H9 (cell line): ENCODE results near the gene INVS. TPM values are rescaled to one million over a fixed set of nuclear protein-coding genes. Genes with fewer than 3 reads are reported as not detected.

Experiments
- DNase-seq: peaks from one replicate; pipeline ENCODE4 v3.0.0-alpha.2; 2017
- H2AFZ ChIP-seq: one replicate; pipeline ENCODE4 v1.6.1; 2013; ENCODE audit warnings: mild to moderate bottlenecking, low read length, control low read depth, moderate library complexity
- H2AK5ac ChIP-seq: 2 replicates; pipeline ENCODE4 v1.6.1; 2013; ENCODE audit warnings: low read length, control low read depth, mixed read lengths; ENCODE audit not compliant: insufficient read length
- H2BK120ac ChIP-seq: one replicate; pipeline ENCODE4 v1.6.1; 2013; ENCODE audit warnings: low read depth, mild to moderate bottlenecking, low read length, control low read depth, inconsistent platforms; ENCODE audit not compliant: poor library complexity, severe bottlenecking
- H2BK12ac ChIP-seq: 2 replicates; pipeline ENCODE4 v1.6.1; 2013; ENCODE audit warnings: low read length, control low read depth, mixed read lengths, low read depth; ENCODE audit not compliant: insufficient read length
- H2BK15ac ChIP-seq: 2 replicates; pipeline ENCODE4 v1.6.1; 2013; ENCODE audit warnings: low read depth, low read length, control low read depth
- H2BK20ac ChIP-seq: one replicate; pipeline ENCODE4 v1.6.1; 2013; ENCODE audit warnings: low read depth, mild to moderate bottlenecking, low read length, control low read depth, inconsistent platforms; ENCODE audit not compliant: poor library complexity, severe bottlenecking
- H2BK5ac ChIP-seq: 2 replicates; pipeline ENCODE4 v1.6.1; 2013; ENCODE audit warnings: low read length, control low read depth, mixed read lengths; ENCODE audit not compliant: insufficient read length
- H3K14ac ChIP-seq: 2 replicates; pipeline ENCODE4 v1.6.1; 2013; ENCODE audit warnings: low read length, control low read depth; ENCODE audit not compliant: insufficient read depth
- H3K18ac ChIP-seq: 2 replicates; pipeline ENCODE4 v1.6.1; 2013; ENCODE audit warnings: low read depth, mild to moderate bottlenecking, mixed read lengths, low read length, control low read depth; ENCODE audit not compliant: insufficient read length
- H3K23ac ChIP-seq: 2 replicates; pipeline ENCODE4 v1.6.1; 2013; ENCODE audit warnings: low read length, control low read depth, mixed read lengths, low read depth; ENCODE audit not compliant: insufficient read length
- H3K23me2 ChIP-seq: 2 replicates; pipeline ENCODE4 v1.6.1; 2013; ENCODE audit warnings: low read depth, mild to moderate bottlenecking, mixed read lengths, low read length, control low read depth; ENCODE audit not compliant: insufficient read length, poor library complexity, severe bottlenecking
- H3K27ac ChIP-seq: 2 replicates; pipeline ENCODE4 v1.5.1; 2013; ENCODE audit warnings: low read length, control low read depth, mixed read lengths, low read depth; ENCODE audit not compliant: insufficient read length
- H3K27me3 ChIP-seq: 2 replicates; pipeline ENCODE4 v1.6.1; 2013; ENCODE audit warnings: low read length, control low read depth, inconsistent platforms; ENCODE audit not compliant: insufficient read depth
- H3K4ac ChIP-seq: 2 replicates; pipeline ENCODE4 v1.6.1; 2013; ENCODE audit warnings: low read depth, mild to moderate bottlenecking, control low read depth, inconsistent platforms, low read length, moderate library complexity
- H3K4me1 ChIP-seq: 2 replicates; pipeline ENCODE4 v1.6.1; 2013; ENCODE audit warnings: low read length, control low read depth, inconsistent platforms; ENCODE audit not compliant: insufficient read depth
- H3K4me2 ChIP-seq: 2 replicates; pipeline ENCODE4 v1.6.1; 2013; ENCODE audit warnings: low read length, control low read depth, mixed read lengths; ENCODE audit not compliant: insufficient read length, insufficient read depth
- H3K56ac ChIP-seq: 2 replicates; pipeline ENCODE4 v1.6.1; 2013; ENCODE audit warnings: low read depth, mild to moderate bottlenecking, mixed read lengths, low read length, control low read depth; ENCODE audit not compliant: insufficient read length
- H3K79me1 ChIP-seq: 2 replicates; pipeline ENCODE4 v1.6.1; 2013; ENCODE audit warnings: low read depth, mild to moderate bottlenecking, moderate library complexity, low read length, control low read depth, inconsistent platforms; ENCODE audit not compliant: insufficient read depth, poor library complexity, severe bottlenecking
- H3K79me2 ChIP-seq: 2 replicates; pipeline ENCODE4 v1.6.1; 2013; ENCODE audit warnings: low read length, control low read depth, inconsistent platforms; ENCODE audit not compliant: insufficient read depth
- H3K9ac ChIP-seq: 2 replicates; pipeline ENCODE4 v1.6.1; 2013; ENCODE audit warnings: low read length, control low read depth, mixed read lengths; ENCODE audit not compliant: insufficient read length; ENCODE audit errors: extremely low read depth
- H3K9me3 ChIP-seq: one replicate; pipeline ENCODE4 v1.6.1; 2013; ENCODE audit warnings: low read depth, low read length, inconsistent platforms; ENCODE audit not compliant: control insufficient read depth
- H3T11ph ChIP-seq: one replicate; pipeline ENCODE4 v1.6.1; 2013; ENCODE audit warnings: mild to moderate bottlenecking, low read length, control low read depth, inconsistent platforms
- H4K20me1 ChIP-seq: one replicate; pipeline ENCODE4 v1.6.1; 2013; ENCODE audit not compliant: control insufficient read depth, insufficient read length, insufficient read depth
- H4K5ac ChIP-seq: 2 replicates; pipeline ENCODE4 v1.6.1; 2013; ENCODE audit warnings: low read depth, mild to moderate bottlenecking, mixed read lengths, low read length, control low read depth; ENCODE audit not compliant: insufficient read length
- H4K8ac ChIP-seq: replicated peaks from 2 replicates; pipeline ENCODE4 v1.6.1; 2013; ENCODE audit warnings: low read length, control low read depth, mixed read lengths, low read depth; ENCODE audit not compliant: insufficient read length
- H4K91ac ChIP-seq: 2 replicates; pipeline ENCODE4 v1.6.1; 2013; ENCODE audit warnings: low read depth, mild to moderate bottlenecking, moderate library complexity, mixed read lengths, low read length, control low read depth; ENCODE audit not compliant: insufficient read length
- H3K27ac Mint-ChIP-seq, 3 experiments: 2 replicates in 2 of 3; 3 replicates in 1 of 3; pipeline ENCODE4 v1.8.0; 2020 to 2021; ENCODE audit warnings: mixed read lengths in 3 of 3, mild to moderate bottlenecking in 1 of 3, moderate library complexity in 1 of 3
- H3K27me3 Mint-ChIP-seq: 2 replicates; pipeline ENCODE4 v1.8.0; 2021; ENCODE audit warnings: low read depth, mild to moderate bottlenecking, moderate library complexity, mixed read lengths
- H3K36me3 Mint-ChIP-seq, 3 experiments: 2 replicates in 2 of 3; 3 replicates in 1 of 3; pipeline ENCODE4 v1.8.0; 2020 to 2021; ENCODE audit warnings: low read depth in 3 of 3, mixed read lengths in 3 of 3; ENCODE audit not compliant: insufficient read depth in 1 of 3
- H3K4me1 Mint-ChIP-seq, 2 experiments: 2 replicates each; pipeline ENCODE4 v1.8.0; 2020; ENCODE audit warnings: mixed read lengths in 2 of 2
- H3K4me3 Mint-ChIP-seq, 2 experiments: 2 replicates in 1 of 2; 3 replicates in 1 of 2; pipeline ENCODE4 v1.8.0; 2020 to 2021; ENCODE audit warnings: mild to moderate bottlenecking in 2 of 2, mixed read lengths in 2 of 2, moderate library complexity in 1 of 2
- H3K9me3 Mint-ChIP-seq, 2 experiments: 2 replicates in 1 of 2; 3 replicates in 1 of 2; pipeline ENCODE4 v1.8.0; 2020; ENCODE audit warnings: mild to moderate bottlenecking in 2 of 2, mixed read lengths in 2 of 2, moderate library complexity in 1 of 2
- CTCF ChIP-seq: fragments of 200-600 bp; sonication (generic); conservative IDR thresholded peaks from 3 replicates; pipeline ENCODE4 v1.8.0; 2021; ENCODE audit warnings: antibody characterized with exemption, mild to moderate bottlenecking
- WGBS: extraction: QIAGEN DNeasy Blood & Tissue Kit; methylation state at CpG from one replicate; pipeline ENCODE4 v1.1.7; 2013; ENCODE audit warnings: missing lambda C conversion rate, low lambda C conversion rate, mixed read lengths; ENCODE audit not compliant: insufficient read length; ENCODE audit errors: extremely low coverage; 5-methylcytosine and 5-hydroxymethylcytosine counted together
- total RNA-seq: library from RNA; stranded (reverse); gene quantifications from 2 replicates; pipeline ENCODE4 v1.2.1, GENCODE V29; 2021

INVS gene
- total RNA-seq, 1 experiment from 2014 or later = 7.5 TPM

- Histone ChIP-seq H2AFZ (no peak overlapping the region), H3K9ac (no peak overlapping the region), H3K4me1 (no peaks in the 10 kb centered on the region), H3K79me2 (no peaks in the 10 kb centered on the region), H3K14ac (no peak overlapping the region), H3K27me3 (no peaks in the 10 kb centered on the region), H3K4ac (no peak overlapping the region), H2BK120ac (no peak overlapping the region), H2BK20ac (no peak overlapping the region), H3K79me1 (no peaks in the 10 kb centered on the region), H4K5ac (no peak overlapping the region), H4K8ac (no peak overlapping the region), H4K91ac (no peak overlapping the region), H4K20me1 (no peaks in the 10 kb centered on the region), H3K56ac (no peak overlapping the region), H2BK15ac (no peak overlapping the region), H3K27ac (no peak overlapping the region), H3K23me2 (no peaks in the 10 kb centered on the region), H3K23ac (no peak overlapping the region), H2BK12ac (no peak overlapping the region), H2BK5ac (no peak overlapping the region), H3K18ac (no peak overlapping the region), H2AK5ac (no peak overlapping the region), H3T11ph (no peak overlapping the region), H3K4me2 (no peak overlapping the region), H3K9me3 (no peaks in the 10 kb centered on the region)
- Mint-ChIP-seq H3K9me3 (no peaks in the 10 kb centered on the region), H3K4me1 (peaks cover 5 to 6% of the 10 kb centered on the region in 2 experiments; a peak in 3 of 4 replicates), H3K27ac (no peak overlapping the region), H3K4me3 (no peak overlapping the region), H3K27me3 (no peaks in the 10 kb centered on the region), H3K36me3 (no peaks in the 10 kb centered on the region; a peak in 1 of 7 replicates)
- WGBS = no CpG with 5 or more reads among the region's 3 CpGs
- no peak for DNase-seq
- no peak for TF ChIP-seq CTCF
Observed at GRCh38 chr9:100160021-100160420, 61.0 kb downstream of the INVS start.
